Activated naive CD4-positive, alpha-beta T cell treated with anti-CD3 and anti-CD28 coated beads, Interleukin-2, amount 50 U/mL, for 24 hours (primary cell): ENCODE measurements around the gene DMRTC1B.
"Not testable (repeated sequence)": the region's sequence is repeated elsewhere in the genome, so short reads cannot be mapped to it uniquely, and the experiment has no call there.

ENCODE experiments used
- H3K27ac Mint-ChIP-seq: one replicate; pipeline ENCODE4 v1.8.0; 2021; ENCODE audit warnings: mild to moderate bottlenecking, mixed read lengths
- H3K27me3 Mint-ChIP-seq: one replicate; pipeline ENCODE4 v1.8.0; 2021; ENCODE audit warnings: mixed read lengths
- H3K36me3 Mint-ChIP-seq: one replicate; pipeline ENCODE4 v1.8.0; 2021; ENCODE audit warnings: mixed read lengths
- H3K4me1 Mint-ChIP-seq: one replicate; pipeline ENCODE4 v1.8.0; 2021; ENCODE audit warnings: mixed read lengths
- H3K4me3 Mint-ChIP-seq: one replicate; pipeline ENCODE4 v1.8.0; 2021; ENCODE audit warnings: mild to moderate bottlenecking, mixed read lengths
- H3K9me3 Mint-ChIP-seq: one replicate; pipeline ENCODE4 v1.8.0; 2021; ENCODE audit warnings: mixed read lengths

Gene DMRTC1B

DNA sequence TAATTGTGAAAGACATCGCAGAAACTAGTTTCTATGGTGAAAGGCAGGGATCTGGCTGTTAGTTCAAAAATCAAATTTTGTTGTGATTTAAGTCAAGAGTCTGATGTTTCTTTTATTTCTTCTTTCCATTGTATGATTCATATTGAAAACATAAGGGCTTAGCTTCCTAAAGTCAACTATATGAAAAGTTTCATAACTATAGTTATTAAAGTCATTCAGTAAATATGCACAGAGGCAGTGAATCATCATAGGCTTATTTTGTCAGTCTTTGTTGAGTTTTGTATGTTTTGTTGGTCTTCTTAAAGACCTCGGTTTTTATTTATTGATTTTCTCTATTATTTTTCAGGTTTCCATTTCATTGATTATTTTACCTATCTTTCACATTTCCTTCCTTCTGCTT lies 106.2 kb downstream of the DMRTC1B start:
- not testable (repeated sequence) for H3K4me1 Mint-ChIP-seq, H3K27ac Mint-ChIP-seq, H3K36me3 Mint-ChIP-seq, H3K4me3 Mint-ChIP-seq, H3K27me3 Mint-ChIP-seq, H3K9me3 Mint-ChIP-seq

DNA sequence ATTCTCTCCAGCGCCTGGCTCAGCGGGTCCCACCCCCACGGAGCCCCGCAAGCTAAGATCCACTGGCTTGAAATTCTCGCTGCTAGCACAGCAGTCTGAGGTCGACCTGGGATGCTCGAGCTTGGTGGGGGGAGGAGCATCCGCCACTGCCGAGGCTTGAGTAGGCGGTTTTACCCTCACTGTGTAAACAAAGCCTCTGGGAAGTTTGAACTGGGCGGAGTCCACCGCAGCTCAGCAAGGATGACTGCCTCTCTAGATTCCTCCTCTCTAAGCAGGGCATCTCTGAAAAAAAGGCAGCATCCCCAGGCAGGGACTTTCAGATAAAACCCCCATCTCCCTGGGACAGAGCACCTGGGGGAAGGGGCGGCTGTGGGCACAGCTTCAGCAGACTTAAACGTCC lies 113.0 kb downstream of the DMRTC1B start:
- H3K36me3 Mint-ChIP-seq, H3K4me3 Mint-ChIP-seq: not testable (repeated sequence)

More for the DNA sequence above, 113.0 kb downstream of the DMRTC1B start:
- H3K9me3 Mint-ChIP-seq, H3K27ac Mint-ChIP-seq, H3K4me1 Mint-ChIP-seq, H3K27me3 Mint-ChIP-seq: not testable (repeated sequence)
